DOHH2 (cell line): ENCODE data around the gene FLRT1.

Source experiments
- H3F3A ChIP-seq: fragments of 200-600 bp; sonication (generic), shearing (Covaris generic); 2 replicates; pipeline ENCODE4 v1.6.0; 2016; ENCODE audit warnings: antibody characterized with exemption, mild to moderate bottlenecking; ENCODE audit not compliant: control insufficient read depth, insufficient read depth
- H3K27ac ChIP-seq: fragments of 200-600 bp; sonication (generic); 2 replicates; pipeline ENCODE4 v1.5.1; 2014; ENCODE audit warnings: low read depth, mild to moderate bottlenecking, low read length, moderate library complexity
- H3K27me3 ChIP-seq: fragments of 200-600 bp; sonication (generic); 2 replicates; pipeline ENCODE4 v1.6.1; 2014; ENCODE audit warnings: mild to moderate bottlenecking, low read length, mixed read lengths; ENCODE audit not compliant: control insufficient read depth
- H3K36me3 ChIP-seq: fragments of 200-600 bp; sonication (generic); 2 replicates; pipeline ENCODE4 v1.6.1; 2014; ENCODE audit warnings: mild to moderate bottlenecking, low read length, moderate library complexity, mixed read lengths; ENCODE audit not compliant: control insufficient read depth
- H3K4me1 ChIP-seq: fragments of 200-600 bp; sonication (generic); 2 replicates; pipeline ENCODE4 v1.6.1; 2014; ENCODE audit warnings: mild to moderate bottlenecking, low read length, mixed read lengths; ENCODE audit not compliant: control insufficient read depth
- H3K4me2 ChIP-seq: fragments of 200-600 bp; sonication (generic); 2 replicates; pipeline ENCODE4 v1.6.0; 2014; ENCODE audit warnings: mild to moderate bottlenecking, low read length, moderate library complexity
- H3K4me3 ChIP-seq: fragments of 200-600 bp; sonication (generic); 2 replicates; pipeline ENCODE4 v1.5.1; 2014; ENCODE audit warnings: mild to moderate bottlenecking, low read length, mixed read lengths
- H3K79me2 ChIP-seq: fragments of 200-600 bp; sonication (generic); 2 replicates; pipeline ENCODE4 v1.6.1; 2014; ENCODE audit warnings: mild to moderate bottlenecking, low read length, mixed read lengths; ENCODE audit not compliant: control insufficient read depth
- H3K9me2 ChIP-seq: fragments of 200-600 bp; sonication (generic); replicated peaks from 2 replicates; pipeline ENCODE4 v1.6.1; 2014; ENCODE audit warnings: mild to moderate bottlenecking, low read length, mixed read lengths; ENCODE audit not compliant: control insufficient read depth
- H3K9me3 ChIP-seq: fragments of 200-600 bp; sonication (generic); 2 replicates; pipeline ENCODE4 v1.6.1; 2014; ENCODE audit warnings: antibody characterized with exemption, low read length, mixed read lengths; ENCODE audit not compliant: control insufficient read depth, insufficient read depth
- H4K20me1 ChIP-seq: fragments of 200-600 bp; sonication (generic); 2 replicates; pipeline ENCODE4 v1.6.0; 2014; ENCODE audit warnings: low read depth, mild to moderate bottlenecking, antibody characterized with exemption, low read length, moderate library complexity; ENCODE audit not compliant: control insufficient read depth, insufficient read depth
- EZH2phosphoT487 ChIP-seq: fragments of 200-600 bp; sonication (generic); IDR thresholded peaks from 2 replicates; pipeline ENCODE4 v1.6.1; 2017; ENCODE audit warnings: borderline replicate concordance, mild to moderate bottlenecking, antibody characterized with exemption, low read length, moderate library complexity, mixed read lengths
- TF ChIP-seq, protein P1 (sequence below): fragments of 200-600 bp; sonication (generic); IDR thresholded peaks from one replicate; pipeline ENCODE4 v1.5.1; 2014; ENCODE audit warnings: antibody characterized with exemption, mild to moderate bottlenecking, low read depth, low read length; ENCODE audit not compliant: poor library complexity, severe bottlenecking

FLRT1 gene

DNA sequence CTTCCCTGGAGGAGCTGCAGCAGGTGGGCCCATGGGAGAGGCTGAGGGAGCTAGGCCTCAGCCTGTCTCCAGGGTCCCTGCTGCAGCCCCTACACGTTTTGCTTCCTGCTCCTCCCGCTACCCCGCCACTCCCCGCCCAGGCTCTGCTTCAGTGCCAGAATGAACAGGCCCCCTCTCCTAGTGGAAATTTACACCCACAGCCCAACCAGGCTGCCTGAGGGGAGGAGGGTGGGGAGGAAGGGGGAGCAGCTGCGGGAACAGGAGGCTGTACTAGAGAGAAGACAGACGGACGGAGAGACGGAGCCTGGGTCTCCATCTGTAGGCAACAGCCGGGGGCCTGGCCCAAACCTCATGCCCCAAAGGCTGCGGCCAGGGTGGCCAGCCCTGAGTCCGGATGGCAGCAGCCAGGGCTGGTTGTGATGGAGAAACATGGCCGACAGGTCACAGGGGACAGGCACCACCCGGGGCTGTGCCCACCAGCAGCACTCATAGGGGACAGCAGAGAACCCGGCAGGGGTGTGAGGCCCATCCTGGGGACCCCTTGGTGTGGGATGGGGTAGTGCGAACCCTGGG, 20.6 kb downstream of the FLRT1 start:
- Histone ChIP-seq H3K9me2 (no peaks in the 10 kb centered on the region), H3K9me3 (no peaks in the 10 kb centered on the region), H3F3A (no peaks in the 10 kb centered on the region), H3K36me3 (no peaks in the 10 kb centered on the region), H3K79me2 (no peaks in the 10 kb centered on the region), H3K27me3 (peaks cover 9% of the 10 kb centered on the region), H3K4me1 (peaks cover 10% of the 10 kb centered on the region), H4K20me1 (no peaks in the 10 kb centered on the region; the same call in 1 of the 2 replicates), H3K27ac (no peak overlapping the region), H3K4me2 (no peak overlapping the region), H3K4me3 (no peak overlapping the region)
- TF ChIP-seq, protein P1, sequence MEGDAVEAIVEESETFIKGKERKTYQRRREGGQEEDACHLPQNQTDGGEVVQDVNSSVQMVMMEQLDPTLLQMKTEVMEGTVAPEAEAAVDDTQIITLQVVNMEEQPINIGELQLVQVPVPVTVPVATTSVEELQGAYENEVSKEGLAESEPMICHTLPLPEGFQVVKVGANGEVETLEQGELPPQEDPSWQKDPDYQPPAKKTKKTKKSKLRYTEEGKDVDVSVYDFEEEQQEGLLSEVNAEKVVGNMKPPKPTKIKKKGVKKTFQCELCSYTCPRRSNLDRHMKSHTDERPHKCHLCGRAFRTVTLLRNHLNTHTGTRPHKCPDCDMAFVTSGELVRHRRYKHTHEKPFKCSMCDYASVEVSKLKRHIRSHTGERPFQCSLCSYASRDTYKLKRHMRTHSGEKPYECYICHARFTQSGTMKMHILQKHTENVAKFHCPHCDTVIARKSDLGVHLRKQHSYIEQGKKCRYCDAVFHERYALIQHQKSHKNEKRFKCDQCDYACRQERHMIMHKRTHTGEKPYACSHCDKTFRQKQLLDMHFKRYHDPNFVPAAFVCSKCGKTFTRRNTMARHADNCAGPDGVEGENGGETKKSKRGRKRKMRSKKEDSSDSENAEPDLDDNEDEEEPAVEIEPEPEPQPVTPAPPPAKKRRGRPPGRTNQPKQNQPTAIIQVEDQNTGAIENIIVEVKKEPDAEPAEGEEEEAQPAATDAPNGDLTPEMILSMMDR = no peak
- TF ChIP-seq EZH2phosphoT487 = no peak

DNA sequence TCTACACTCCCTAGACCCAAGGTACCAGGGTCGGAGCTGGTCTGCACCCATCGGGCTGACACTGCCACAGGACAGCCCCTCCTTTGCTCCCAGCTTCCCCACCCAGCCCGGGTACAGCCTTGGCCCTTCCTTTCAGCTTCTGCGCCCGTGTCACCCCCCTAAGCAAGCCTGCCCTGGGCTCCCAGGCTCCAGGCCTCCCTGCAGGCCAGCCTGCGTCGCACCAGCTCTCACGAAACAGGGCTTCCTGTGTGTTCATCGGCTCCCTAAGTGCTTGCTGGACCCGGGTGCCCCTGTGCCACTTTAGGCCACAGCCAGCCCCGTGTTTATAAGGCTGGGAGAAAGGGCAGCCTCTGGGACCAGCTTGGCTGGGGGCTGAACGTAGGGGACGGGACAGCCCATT, 21.1 kb downstream of the FLRT1 start:
- Histone ChIP-seq H4K20me1 (no peaks in the 10 kb centered on the region; the same call in 1 of the 2 replicates), H3K4me2 (no peak overlapping the region), H3K9me3 (no peaks in the 10 kb centered on the region), H3K79me2 (no peaks in the 10 kb centered on the region), H3K27me3 (peaks cover 11% of the 10 kb centered on the region), H3K36me3 (no peaks in the 10 kb centered on the region), H3K4me3 (no peak overlapping the region), H3K9me2 (no peaks in the 10 kb centered on the region), H3F3A (no peaks in the 10 kb centered on the region), H3K4me1 (peaks cover 11% of the 10 kb centered on the region), H3K27ac (no peak overlapping the region)
- no peak for TF ChIP-seq EZH2phosphoT487
- TF ChIP-seq, protein P1 = no peak

DNA sequence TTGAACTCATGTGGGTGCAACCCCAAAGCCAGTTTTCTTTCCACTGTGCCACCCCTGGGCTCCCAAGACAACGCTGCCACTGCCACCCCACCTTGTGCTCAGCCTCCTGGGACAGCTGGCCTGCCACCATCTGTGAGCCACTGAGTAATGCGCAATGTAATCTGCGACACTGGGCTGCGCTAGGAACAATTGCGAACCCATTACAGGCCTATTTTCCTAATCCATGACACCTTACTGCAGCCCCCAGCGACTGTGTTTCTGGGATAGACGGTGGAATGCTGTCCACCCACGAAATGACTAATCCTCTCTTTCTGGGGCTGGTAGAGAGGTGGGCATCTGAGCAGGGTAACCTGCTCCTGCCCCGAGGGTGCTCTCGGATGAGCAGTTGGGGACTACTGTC, 22.2 kb downstream of the FLRT1 start:
- Histone ChIP-seq H4K20me1 (no peaks in the 10 kb centered on the region; the same call in 1 of the 2 replicates), H3F3A (no peaks in the 10 kb centered on the region), H3K4me3 (no peak overlapping the region), H3K27ac (no peak overlapping the region), H3K9me3 (no peaks in the 10 kb centered on the region), H3K79me2 (no peaks in the 10 kb centered on the region), H3K4me1 (peaks cover 11% of the 10 kb centered on the region), H3K9me2 (no peaks in the 10 kb centered on the region), H3K27me3 (peaks cover 11% of the 10 kb centered on the region), H3K36me3 (no peaks in the 10 kb centered on the region), H3K4me2 (no peak overlapping the region)
- TF ChIP-seq EZH2phosphoT487 = no peak
- TF ChIP-seq, protein P1 = no peak
